Activated naive CD4-positive, alpha-beta T cell treated with anti-CD3 and anti-CD28 coated beads, Interleukin-2, amount 10 ng/mL, durations not matched to agents 7 days and 5 days (primary cell): ENCODE measurements around the gene VAV2.

Experiments used
- CTCF ChIA-PET: fragments of 350-600 bp; sonication (Branson Sonifier 250); formaldehyde crosslinking; loops from one replicate; lab custom pipeline; 2021; ENCODE audit warnings: antibody characterized with exemption; lab: Charles Lee
- DNase-seq: peaks from one replicate; pipeline ENCODE4 v3.0.0-alpha.2; 2020
- H3K27ac Mint-ChIP-seq: one replicate; pipeline ENCODE4 v1.8.0; 2021; ENCODE audit warnings: mild to moderate bottlenecking, moderate library complexity, mixed read lengths
- H3K27me3 Mint-ChIP-seq: one replicate; pipeline ENCODE4 v1.8.0; 2021; ENCODE audit warnings: mild to moderate bottlenecking, mixed read lengths
- H3K36me3 Mint-ChIP-seq: one replicate; pipeline ENCODE4 v1.8.0; 2021; ENCODE audit warnings: mixed read lengths
- H3K4me1 Mint-ChIP-seq: one replicate; pipeline ENCODE4 v1.8.0; 2021; ENCODE audit warnings: mixed read lengths
- H3K4me3 Mint-ChIP-seq: one replicate; pipeline ENCODE4 v1.8.0; 2021; ENCODE audit warnings: mild to moderate bottlenecking, moderate library complexity, mixed read lengths
- H3K9me3 Mint-ChIP-seq: one replicate; pipeline ENCODE4 v1.8.0; 2021; ENCODE audit warnings: mixed read lengths

The VAV2 gene

GRCh38 chr9:133811471-133811870 lies 180.7 kb downstream of the VAV2 start:
- CTCF ChIA-PET: no interaction called here
- no peak overlapping the region for H3K4me3 Mint-ChIP-seq
- no peak overlapping the region for H3K27ac Mint-ChIP-seq
- DNase-seq: no peak
- no peaks in the 10 kb centered on the region for H3K36me3 Mint-ChIP-seq
- no peaks in the 10 kb centered on the region for H3K4me1 Mint-ChIP-seq
- H3K27me3 Mint-ChIP-seq: no peaks in the 10 kb centered on the region
- no peaks in the 10 kb centered on the region for H3K9me3 Mint-ChIP-seq

- Mint-ChIP-seq H3K36me3 (no peaks in the 10 kb centered on the region), H3K4me3 (no peak overlapping the region), H3K27me3 (no peaks in the 10 kb centered on the region), H3K4me1 (no peaks in the 10 kb centered on the region), H3K27ac (no peak overlapping the region), H3K9me3 (no peaks in the 10 kb centered on the region)
- DNase-seq: no peak
- CTCF ChIA-PET: no interaction called here
Observed at GRCh38 chr9:133810556-133811195, 181.4 kb downstream of the VAV2 start.

DNA sequence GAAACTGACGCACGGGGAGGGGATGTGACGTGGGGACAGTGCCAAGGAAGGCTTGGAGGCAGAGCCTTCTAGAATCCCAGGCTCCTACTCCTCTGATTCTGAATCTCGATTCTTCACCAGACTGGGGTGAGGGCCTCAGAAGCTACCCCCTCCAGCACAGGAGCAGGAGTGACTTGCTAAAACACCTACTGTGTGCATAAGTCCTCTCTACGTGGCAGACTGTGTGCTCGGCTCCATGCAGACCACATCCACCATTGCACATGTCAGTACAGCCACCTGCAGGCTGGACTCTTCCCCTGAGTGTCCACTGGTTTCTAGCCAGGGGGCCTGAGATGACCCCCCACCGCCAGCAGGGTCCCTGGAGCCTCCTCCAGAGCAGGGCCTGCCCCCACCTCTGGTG lies 182.8 kb downstream of the VAV2 start:
- CTCF ChIA-PET: no interaction called here
- H3K27me3 Mint-ChIP-seq: no peaks in the 10 kb centered on the region
- H3K9me3 Mint-ChIP-seq: no peaks in the 10 kb centered on the region
- no peaks in the 10 kb centered on the region for H3K36me3 Mint-ChIP-seq
- no peak overlapping the region for H3K4me3 Mint-ChIP-seq
- no peak for DNase-seq
- H3K4me1 Mint-ChIP-seq: no peaks in the 10 kb centered on the region
- no peak overlapping the region for H3K27ac Mint-ChIP-seq

GRCh38 chr9:133807818-133808217 lies 184.3 kb downstream of the VAV2 start:
- Mint-ChIP-seq H3K36me3 (no peaks in the 10 kb centered on the region), H3K27me3 (no peaks in the 10 kb centered on the region), H3K9me3 (no peaks in the 10 kb centered on the region), H3K27ac (no peak overlapping the region), H3K4me1 (no peaks in the 10 kb centered on the region), H3K4me3 (no peak overlapping the region)
- DNase-seq: no peak
- CTCF ChIA-PET: no interaction called here

DNA sequence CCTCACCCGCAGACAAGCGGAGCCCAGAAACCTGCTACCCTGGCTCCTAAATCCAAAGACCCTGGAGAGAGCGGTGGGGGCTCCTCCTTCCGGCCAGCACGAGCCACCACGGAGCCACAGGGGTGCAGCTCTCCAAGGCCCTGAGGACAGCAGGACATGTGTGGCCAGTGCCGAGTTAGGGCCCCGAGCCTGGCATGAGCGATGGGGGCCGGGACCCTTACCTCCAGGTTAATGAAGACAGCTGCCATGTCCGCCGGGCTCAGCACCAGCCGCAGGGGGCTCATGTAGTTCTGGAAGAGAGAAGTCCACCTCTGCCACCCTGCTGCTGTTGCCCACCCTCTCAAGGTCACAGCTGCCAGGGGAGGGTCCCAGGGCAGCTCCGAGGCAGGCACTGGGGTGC lies 185.1 kb downstream of the VAV2 start:
- H3K27ac Mint-ChIP-seq: no peak overlapping the region
- no peak overlapping the region for H3K4me3 Mint-ChIP-seq
- no peaks in the 10 kb centered on the region for H3K9me3 Mint-ChIP-seq
- H3K36me3 Mint-ChIP-seq: no peaks in the 10 kb centered on the region
- no peaks in the 10 kb centered on the region for H3K4me1 Mint-ChIP-seq
- DNase-seq: no peak
- no peaks in the 10 kb centered on the region for H3K27me3 Mint-ChIP-seq
- CTCF ChIA-PET: no interaction called here

DNA sequence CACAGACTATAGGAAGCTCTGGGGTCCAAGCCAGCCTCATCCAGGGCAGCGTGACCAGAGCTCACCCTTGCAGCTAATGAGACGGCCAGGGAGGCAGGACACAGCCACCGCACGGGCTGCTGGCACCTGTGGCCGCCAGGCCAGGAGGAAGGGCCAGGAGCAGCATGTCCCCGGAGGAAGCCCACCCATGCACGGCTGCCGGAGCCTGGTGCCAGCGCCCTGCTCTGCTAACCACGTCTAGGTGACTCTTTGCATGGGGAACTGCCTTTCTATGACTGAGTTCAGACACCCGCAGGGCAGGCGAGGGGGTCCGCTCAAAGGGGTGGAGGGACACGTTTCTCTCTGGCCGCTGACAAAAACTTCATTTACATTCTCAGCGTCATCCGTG lies 185.5 kb downstream of the VAV2 start:
- Mint-ChIP-seq H3K27me3 (no peaks in the 10 kb centered on the region), H3K9me3 (no peaks in the 10 kb centered on the region), H3K4me1 (no peaks in the 10 kb centered on the region), H3K27ac (no peak overlapping the region), H3K4me3 (no peak overlapping the region), H3K36me3 (no peaks in the 10 kb centered on the region)
- CTCF ChIA-PET: no interaction called here
- DNase-seq: no peak

DNA sequence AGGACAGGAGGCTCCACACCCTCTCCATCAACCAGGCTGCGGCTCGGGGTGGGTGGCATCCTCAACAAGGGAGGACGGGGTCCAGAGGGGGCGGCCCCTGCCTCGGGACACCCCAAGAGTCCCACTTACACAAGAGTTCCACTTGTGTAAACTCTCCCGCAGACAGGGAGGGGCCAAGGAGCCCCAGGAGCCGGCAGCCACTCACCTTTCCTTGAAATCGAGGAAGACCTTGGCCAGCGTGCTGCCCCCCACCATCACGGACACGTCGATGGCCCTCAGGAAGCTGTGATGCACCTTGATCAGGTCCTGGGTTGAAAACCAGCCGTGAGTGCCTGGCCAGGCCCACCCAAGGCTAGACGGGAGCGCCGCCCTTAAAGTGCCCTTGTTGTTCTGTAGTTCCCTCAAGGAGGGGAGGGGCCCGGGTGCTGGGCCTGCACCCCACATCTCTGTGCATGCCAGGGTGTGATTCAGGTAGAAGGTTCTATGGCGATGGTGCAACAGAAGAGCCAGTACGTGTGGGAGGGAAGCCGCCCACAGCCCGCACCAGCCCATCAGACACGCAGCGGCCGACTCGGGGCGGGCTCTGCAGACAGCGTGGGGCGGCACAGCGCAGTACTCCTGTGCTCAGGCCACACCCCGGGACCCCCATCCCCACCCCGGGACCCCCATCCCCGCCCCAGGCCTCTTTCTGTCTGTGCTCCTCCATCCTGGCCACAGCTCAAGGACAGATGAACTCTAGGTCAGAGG lies 186.1 kb downstream of the VAV2 start:
- no peak for DNase-seq
- CTCF ChIA-PET: no interaction called here
- H3K4me1 Mint-ChIP-seq: no peaks in the 10 kb centered on the region
- no peak overlapping the region for H3K4me3 Mint-ChIP-seq
- no peaks in the 10 kb centered on the region for H3K36me3 Mint-ChIP-seq
- H3K9me3 Mint-ChIP-seq: no peaks in the 10 kb centered on the region
- no peaks in the 10 kb centered on the region for H3K27me3 Mint-ChIP-seq
- no peak overlapping the region for H3K27ac Mint-ChIP-seq

- DNase-seq: no peak
- no peaks in the 10 kb centered on the region for H3K36me3 Mint-ChIP-seq
- no peak overlapping the region for H3K27ac Mint-ChIP-seq
- CTCF ChIA-PET: interaction anchor here (1.5 to 1.7 kb wide), 2 partner anchors 10 to 22 kb away, joined by 8 read pairs; no protein-coding TSS in a partner anchor
- no peaks in the 10 kb centered on the region for H3K9me3 Mint-ChIP-seq
- H3K4me3 Mint-ChIP-seq: no peak overlapping the region
- no peaks in the 10 kb centered on the region for H3K4me1 Mint-ChIP-seq
- no peaks in the 10 kb centered on the region for H3K27me3 Mint-ChIP-seq
Observed at GRCh38 chr9:133804199-133804598, 187.9 kb downstream of the VAV2 start.

DNA sequence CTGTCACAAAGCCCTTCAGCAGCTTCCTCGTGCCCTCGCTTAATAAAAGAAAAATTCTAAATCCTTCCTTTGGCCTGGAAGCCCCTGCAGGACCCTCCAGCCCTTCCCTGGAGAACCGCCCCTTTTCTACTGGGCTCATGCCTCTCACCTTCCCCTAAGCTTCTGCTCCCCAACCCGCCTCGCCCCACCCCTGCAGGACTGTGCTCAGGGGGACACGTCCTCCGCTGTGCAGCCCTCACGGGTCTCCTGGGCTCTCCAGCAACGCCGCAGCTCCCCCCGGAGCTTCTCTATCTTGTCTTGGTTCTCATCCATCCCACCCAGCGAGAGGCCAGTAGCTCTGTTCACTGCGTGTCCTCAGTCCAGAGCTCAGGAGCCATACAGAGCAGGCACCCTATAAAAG lies 188.4 kb downstream of the VAV2 start:
- Mint-ChIP-seq H3K27me3 (no peaks in the 10 kb centered on the region), H3K36me3 (no peaks in the 10 kb centered on the region), H3K27ac (no peak overlapping the region), H3K9me3 (no peaks in the 10 kb centered on the region), H3K4me1 (no peaks in the 10 kb centered on the region), H3K4me3 (no peak overlapping the region)
- CTCF ChIA-PET: interaction anchor here (1.0 to 1.7 kb wide), 3 partner anchors 10 to 191 kb away, joined by 3 to 8 read pairs (median 8); no protein-coding TSS in a partner anchor
- DNase-seq: no peak

DNA sequence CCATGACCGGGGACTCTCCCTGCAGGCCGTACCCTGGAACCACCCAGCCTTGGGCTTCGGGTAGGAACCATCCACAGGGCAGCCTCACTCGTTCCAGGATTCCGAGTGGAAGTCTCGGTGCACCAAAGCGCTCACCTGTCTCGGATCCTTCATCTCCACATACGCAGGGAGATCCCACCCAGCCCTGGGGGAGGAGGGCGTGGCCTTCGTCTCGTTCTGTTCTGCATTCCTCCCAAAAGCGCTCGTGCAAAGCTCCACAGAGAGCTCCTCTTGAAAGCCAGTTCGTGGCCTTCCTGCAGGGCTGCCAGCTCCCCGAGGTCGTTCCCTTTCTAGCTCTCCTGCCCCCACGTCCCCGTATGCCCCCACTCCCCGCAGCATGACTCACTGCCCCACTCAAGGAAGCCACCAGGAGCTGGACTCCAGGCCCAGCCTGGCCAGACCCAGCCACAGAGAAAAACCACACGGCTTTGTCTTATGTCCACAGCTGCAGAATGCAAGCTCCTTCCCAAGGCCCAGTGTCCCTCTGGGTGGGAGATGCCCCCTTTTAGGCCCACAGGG lies 189.0 kb downstream of the VAV2 start:
- Mint-ChIP-seq H3K9me3 (no peaks in the 10 kb centered on the region), H3K27me3 (no peaks in the 10 kb centered on the region), H3K36me3 (no peaks in the 10 kb centered on the region), H3K4me1 (no peaks in the 10 kb centered on the region), H3K4me3 (no peak overlapping the region), H3K27ac (no peak overlapping the region)
- no peak for DNase-seq
- CTCF ChIA-PET: interaction anchor here (1.0 to 1.7 kb wide), 3 partner anchors 9 to 192 kb away, joined by 3 to 8 read pairs (median 8); no protein-coding TSS in a partner anchor

GRCh38 chr9:133801739-133802138 lies 190.4 kb downstream of the VAV2 start:
- H3K27me3 Mint-ChIP-seq: no peaks in the 10 kb centered on the region
- H3K9me3 Mint-ChIP-seq: no peaks in the 10 kb centered on the region
- CTCF ChIA-PET: no interaction called here
- no peak overlapping the region for H3K27ac Mint-ChIP-seq
- no peak for DNase-seq
- no peaks in the 10 kb centered on the region for H3K4me1 Mint-ChIP-seq
- H3K36me3 Mint-ChIP-seq: no peaks in the 10 kb centered on the region
- no peak overlapping the region for H3K4me3 Mint-ChIP-seq

DNA sequence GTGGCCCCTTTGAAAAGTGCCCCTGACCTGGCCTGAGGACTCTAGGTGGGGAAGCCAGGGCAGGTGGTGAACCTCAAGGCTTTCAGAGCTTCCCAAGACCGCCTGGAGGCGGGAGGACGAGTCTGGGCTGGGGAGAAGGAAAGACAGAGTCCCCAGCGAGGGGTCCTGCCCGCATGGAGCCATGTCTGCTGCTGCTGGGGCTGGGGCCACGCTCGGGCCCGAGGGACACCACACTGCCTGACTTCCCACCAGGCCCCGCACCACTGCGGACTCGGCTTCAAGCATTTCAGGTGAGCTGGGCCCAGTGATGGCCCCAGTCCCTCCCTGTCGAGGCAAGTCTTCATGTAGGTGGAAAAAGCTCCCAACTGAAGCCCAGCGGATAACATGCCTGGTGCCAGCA lies 191.9 kb downstream of the VAV2 start:
- no peaks in the 10 kb centered on the region for H3K4me1 Mint-ChIP-seq
- no peaks in the 10 kb centered on the region for H3K27me3 Mint-ChIP-seq
- DNase-seq: no peak
- CTCF ChIA-PET: no interaction called here
- H3K4me3 Mint-ChIP-seq: no peak overlapping the region
- H3K9me3 Mint-ChIP-seq: no peaks in the 10 kb centered on the region
- H3K27ac Mint-ChIP-seq: no peak overlapping the region
- H3K36me3 Mint-ChIP-seq: no peaks in the 10 kb centered on the region

DNA sequence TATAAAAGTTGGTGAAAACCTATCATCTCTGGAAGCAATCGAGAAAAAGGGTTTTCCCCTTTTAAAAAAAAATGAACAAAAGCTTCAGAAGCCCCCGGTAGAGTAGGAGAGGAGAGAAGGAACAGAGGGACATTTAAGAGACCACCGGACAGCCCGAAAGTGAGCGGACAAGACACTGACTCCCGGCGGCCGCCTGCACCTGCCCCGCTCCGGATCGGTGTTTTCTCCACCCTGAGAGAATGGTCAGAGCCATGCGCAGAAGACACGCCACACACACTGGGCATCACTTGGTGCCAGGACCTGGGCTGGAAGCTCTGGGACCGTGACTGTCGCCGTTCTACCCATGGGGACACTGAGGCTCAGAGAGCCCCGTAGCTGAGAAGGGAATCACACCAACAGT lies 192.4 kb downstream of the VAV2 start:
- H3K4me1 Mint-ChIP-seq: no peaks in the 10 kb centered on the region
- H3K36me3 Mint-ChIP-seq: no peaks in the 10 kb centered on the region
- H3K4me3 Mint-ChIP-seq: no peak overlapping the region
- H3K9me3 Mint-ChIP-seq: no peaks in the 10 kb centered on the region
- no peak for DNase-seq
- CTCF ChIA-PET: no interaction called here
- no peaks in the 10 kb centered on the region for H3K27me3 Mint-ChIP-seq
- H3K27ac Mint-ChIP-seq: no peak overlapping the region

GRCh38 chr9:133799106-133799505 lies 193.0 kb downstream of the VAV2 start:
- Mint-ChIP-seq H3K36me3 (no peaks in the 10 kb centered on the region), H3K27ac (no peak overlapping the region), H3K9me3 (no peaks in the 10 kb centered on the region), H3K27me3 (no peaks in the 10 kb centered on the region), H3K4me3 (no peak overlapping the region), H3K4me1 (no peaks in the 10 kb centered on the region)
- DNase-seq: no peak
- CTCF ChIA-PET: no interaction called here

DNA sequence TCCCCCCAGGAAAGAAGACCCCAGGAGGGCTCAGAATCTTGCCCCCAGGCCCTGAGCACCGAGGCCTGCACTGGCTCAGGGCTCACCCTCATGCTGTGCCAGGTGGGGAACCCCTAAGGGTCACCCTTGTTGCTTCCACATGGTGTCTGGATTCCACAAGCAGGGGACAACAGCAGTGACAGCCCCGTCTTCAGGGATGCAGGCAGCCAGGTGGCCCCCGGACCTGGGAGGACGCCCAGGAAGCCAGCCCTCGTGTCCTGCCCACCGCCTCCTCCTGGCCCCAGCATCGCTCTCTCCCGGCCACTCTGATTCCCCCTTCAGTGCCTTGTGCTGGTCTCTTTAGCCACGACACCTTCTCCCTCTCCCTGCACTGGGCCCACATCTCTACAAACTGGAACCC lies 194.0 kb downstream of the VAV2 start:
- Mint-ChIP-seq H3K9me3 (no peaks in the 10 kb centered on the region), H3K4me3 (no peak overlapping the region), H3K27me3 (peaks cover 1% of the 10 kb centered on the region), H3K4me1 (peaks cover 2% of the 10 kb centered on the region), H3K36me3 (no peaks in the 10 kb centered on the region), H3K27ac (no peak overlapping the region)
- CTCF ChIA-PET: interaction anchor here (3.1 kb wide), 1 partner anchor 196 kb away, joined by 13 read pairs; no protein-coding TSS in a partner anchor
- no peak for DNase-seq
